Measurements from ENCODE around the gene PPP4R4.
A peak's percentile ranks its signal among the peaks of the same experiment; 100 is the strongest.

PPP4R4 gene

DNA sequence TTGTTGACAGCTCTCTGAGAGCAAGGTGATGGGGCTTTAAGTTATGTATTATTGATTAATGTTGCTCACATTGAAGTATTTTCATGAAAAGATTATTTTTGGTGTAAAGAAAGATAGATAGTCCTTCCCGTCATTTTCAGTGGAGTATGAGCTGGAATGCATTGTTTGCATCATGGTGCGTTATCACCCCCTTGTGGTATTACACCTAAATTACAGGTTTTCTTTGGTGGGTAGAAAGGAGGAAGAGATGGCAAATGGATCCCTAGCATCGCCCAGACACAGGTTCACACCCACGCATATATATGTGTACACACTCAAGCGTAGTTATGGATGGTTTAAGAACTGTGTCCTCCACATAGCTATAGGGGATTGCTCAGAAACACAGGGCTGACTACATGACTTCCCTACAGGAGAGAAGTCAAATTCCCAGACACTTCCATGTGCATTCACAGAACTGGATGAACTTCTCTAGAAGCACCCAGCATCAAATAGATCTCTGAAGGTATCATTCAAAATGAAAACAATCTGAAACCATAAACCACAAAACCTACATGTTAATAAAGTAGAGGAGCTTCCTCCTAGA is 133.4 kb downstream of the PPP4R4 start:
- H3K4me3 ChIP-seq (replicated peaks; ENCODE audit: low read depth, low read length): no peak overlapping the region
- TF ChIP-seq CTCF (IDR thresholded peaks at IDR 0.05; ENCODE audit: low read length, missing control alignments): peak; percentile 6
- DNase-seq (ENCODE audit: low read depth): peak; percentile 11

DNA sequence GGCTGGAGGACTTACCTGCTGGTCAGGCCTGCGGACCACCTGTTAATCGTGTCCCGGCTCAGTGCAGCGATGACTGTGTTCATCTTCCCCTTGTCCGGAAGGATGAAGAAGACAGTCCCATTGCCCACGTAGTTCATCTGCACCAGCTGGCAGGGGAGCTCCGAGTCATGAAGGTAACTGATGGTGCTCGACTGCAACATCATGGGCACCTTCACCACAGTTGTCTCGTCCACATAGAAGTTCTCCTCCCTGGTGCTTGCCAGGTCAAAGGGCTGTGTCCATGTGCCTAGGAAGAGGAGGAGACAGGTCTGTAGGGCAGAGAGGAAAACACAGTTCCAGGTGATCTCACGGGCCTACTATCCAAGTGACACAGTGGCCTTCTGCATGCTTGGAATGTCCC is 135.6 kb downstream of the PPP4R4 start:
- DNase-seq (ENCODE audit: low read depth): no peak
- TF ChIP-seq CTCF (IDR thresholded peaks at IDR 0.05; ENCODE audit: low read length, missing control alignments): no peak

DNA sequence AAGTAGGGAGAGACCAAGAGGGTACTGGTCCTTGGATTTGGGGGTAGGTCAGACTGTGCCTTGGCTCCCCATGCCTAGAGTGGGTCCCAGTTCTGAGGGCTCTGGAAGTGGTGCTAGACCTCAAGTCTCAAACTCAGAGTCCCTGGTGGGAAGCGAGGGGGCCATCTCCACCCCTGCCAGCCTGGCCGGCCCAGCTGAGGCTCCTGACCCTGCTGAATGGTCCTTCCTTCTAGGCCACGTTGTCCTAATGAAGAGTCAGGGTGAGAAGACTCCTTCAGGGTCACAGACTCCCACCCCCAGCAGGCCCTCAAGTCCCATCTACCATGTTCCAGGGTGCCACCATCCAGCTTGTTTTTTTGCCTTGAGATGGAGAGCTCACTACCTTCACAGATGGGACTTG is 136.1 kb downstream of the PPP4R4 start:
- H3K4me3 ChIP-seq (replicated peaks; ENCODE audit: low read depth, low read length): no peak overlapping the region
- TF ChIP-seq CTCF (IDR thresholded peaks at IDR 0.05; ENCODE audit: low read length, missing control alignments): no peak

More for the DNA sequence above, 135.6 kb downstream of the PPP4R4 start:
- no peak overlapping the region for H3K4me3 ChIP-seq (replicated peaks; ENCODE audit: low read depth, low read length)

DNA sequence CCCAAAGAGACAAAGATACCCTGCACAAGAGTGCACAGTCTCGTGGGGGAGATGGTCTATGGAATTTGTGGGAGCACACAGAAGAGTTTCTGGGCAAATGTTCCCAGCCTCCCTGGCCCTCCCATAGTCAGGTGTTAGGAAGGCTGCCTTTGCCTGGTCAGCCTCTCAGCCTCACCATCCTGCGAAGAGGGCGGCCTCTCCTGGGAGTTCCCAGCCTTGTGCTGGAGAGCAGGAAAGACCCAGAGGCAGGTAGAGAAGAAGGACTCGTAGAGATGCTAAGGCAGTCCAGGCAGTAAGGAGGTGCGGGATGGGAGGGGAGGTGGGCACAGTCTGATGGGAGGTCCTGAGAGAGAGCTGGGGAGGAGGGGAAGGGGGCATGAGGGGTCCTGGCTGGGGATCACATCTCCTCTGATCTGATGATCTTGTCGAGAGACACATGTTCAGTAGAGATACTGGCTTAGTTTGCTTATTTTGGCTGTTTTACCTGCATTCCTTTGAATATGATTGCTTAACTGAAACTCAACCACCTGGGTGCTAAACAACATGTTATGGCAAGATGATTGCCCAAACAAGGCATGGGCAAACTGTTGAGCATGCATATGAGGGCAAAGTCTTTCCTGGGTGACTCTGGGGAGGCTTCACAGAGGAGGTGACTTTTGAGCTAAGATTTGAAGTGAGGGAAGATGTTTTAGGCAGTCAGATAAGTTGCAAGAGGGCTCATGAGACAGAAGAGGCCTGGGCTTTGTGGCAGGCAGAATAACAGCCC is 138.5 kb downstream of the PPP4R4 start:
- H3K4me3 ChIP-seq (replicated peaks; ENCODE audit: low read depth, low read length): no peak overlapping the region
- no peak for TF ChIP-seq CTCF (IDR thresholded peaks at IDR 0.05; ENCODE audit: low read length, missing control alignments)
- no peak for DNase-seq (ENCODE audit: low read depth)

More for the DNA sequence above, 136.1 kb downstream of the PPP4R4 start:
- no peak for DNase-seq (ENCODE audit: low read depth)

DNA sequence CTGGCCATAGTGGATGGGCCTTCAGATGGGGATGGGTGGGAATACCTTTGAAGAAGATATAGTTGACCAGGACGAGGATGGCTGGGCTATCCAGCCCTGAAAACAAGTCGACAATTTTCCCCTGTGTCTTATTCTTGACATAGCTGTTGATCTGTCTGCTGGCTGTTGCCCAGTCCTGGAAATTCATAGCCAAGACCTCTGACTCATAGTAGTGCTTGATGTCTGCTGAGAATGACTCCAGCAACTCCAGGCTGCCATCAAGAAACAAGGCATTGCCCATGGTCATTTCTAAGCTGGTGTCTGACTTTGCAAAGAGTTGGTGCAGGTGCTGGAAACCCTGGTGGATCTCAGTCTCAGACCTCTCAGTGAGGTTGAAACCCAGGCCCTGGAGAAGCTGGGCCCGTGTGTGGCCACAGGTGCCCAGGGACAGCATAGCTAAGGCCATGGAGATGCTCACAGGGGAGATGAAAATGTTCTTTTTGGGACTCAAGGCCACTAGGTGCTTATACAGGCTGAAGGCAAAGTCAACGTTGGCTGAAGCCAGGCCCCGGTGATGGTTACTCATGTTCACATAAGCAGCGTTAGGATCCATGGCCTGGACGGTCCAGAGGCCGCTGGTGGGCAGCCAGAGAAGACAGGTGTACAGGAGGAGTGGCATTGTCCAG is 140.0 kb downstream of the PPP4R4 start:
- H3K4me3 ChIP-seq (replicated peaks; ENCODE audit: low read depth, low read length): no peak overlapping the region
- DNase-seq (ENCODE audit: low read depth): peak; percentile 53
- TF ChIP-seq CTCF (IDR thresholded peaks at IDR 0.05; ENCODE audit: low read length, missing control alignments): no peak

- H3K4me3 ChIP-seq (replicated peaks; ENCODE audit: low read depth, low read length): no peak overlapping the region
- DNase-seq (ENCODE audit: low read depth): no peak
- TF ChIP-seq CTCF (IDR thresholded peaks at IDR 0.05; ENCODE audit: low read length, missing control alignments): no peak
Measured at GRCh38 chr14:94314890-94315289, 140.8 kb downstream of the PPP4R4 start.
